Brain microvascular endothelial cell (primary cell): ENCODE results near the gene TNS3.

Source experiments
- DNase-seq: peaks from one replicate; pipeline ENCODE4 v3.0.0-alpha.2; 2020
- H3K27ac ChIP-seq: fragments of 250-450 bp; sonication (Bioruptor Pico); 2 replicates; pipeline ENCODE4 v1.5.1; 2020; ENCODE audit warnings: mild to moderate bottlenecking, moderate library complexity
- H3K27me3 ChIP-seq: fragments of 250-450 bp; sonication (Bioruptor Pico); replicated peaks from 2 replicates; pipeline ENCODE4 v1.5.1; 2020; ENCODE audit warnings: mild to moderate bottlenecking
- H3K36me3 ChIP-seq: fragments of 250-450 bp; sonication (Bioruptor Pico); replicated peaks from 2 replicates; pipeline ENCODE4 v1.5.1; 2020; ENCODE audit warnings: mild to moderate bottlenecking
- H3K4me3 ChIP-seq: 2 replicates; pipeline ENCODE4 v1.5.1; 2011; ENCODE audit warnings: low read depth, mild to moderate bottlenecking, control low read depth, low read length, moderate library complexity
- in situ Hi-C: cut with HindIII; loops from 2 replicates; pipeline ENCODE4 v1.10.0; 2017; ENCODE audit warnings: low sequenced_read_pairs, low pct_ligation_motif_present
- TF ChIP-seq, protein P1 (sequence below): IDR thresholded peaks from 2 replicates; pipeline ENCODE4 v1.5.1; 2011; ENCODE audit warnings: low read depth, mild to moderate bottlenecking, moderate library complexity, low read length, control low read depth, inconsistent platforms; ENCODE audit errors: missing control alignments

TNS3 gene

GRCh38 chr7:47314728-47315607 lies 266.9 kb downstream of the TNS3 start:
- Histone ChIP-seq H3K4me3 (peak overlapping the region; percentile 3), H3K27ac (peak overlapping the region; percentile 41), H3K36me3 (peaks cover 15% of the 10 kb centered on the region), H3K27me3 (no peaks in the 10 kb centered on the region)
- TF ChIP-seq, protein P1, sequence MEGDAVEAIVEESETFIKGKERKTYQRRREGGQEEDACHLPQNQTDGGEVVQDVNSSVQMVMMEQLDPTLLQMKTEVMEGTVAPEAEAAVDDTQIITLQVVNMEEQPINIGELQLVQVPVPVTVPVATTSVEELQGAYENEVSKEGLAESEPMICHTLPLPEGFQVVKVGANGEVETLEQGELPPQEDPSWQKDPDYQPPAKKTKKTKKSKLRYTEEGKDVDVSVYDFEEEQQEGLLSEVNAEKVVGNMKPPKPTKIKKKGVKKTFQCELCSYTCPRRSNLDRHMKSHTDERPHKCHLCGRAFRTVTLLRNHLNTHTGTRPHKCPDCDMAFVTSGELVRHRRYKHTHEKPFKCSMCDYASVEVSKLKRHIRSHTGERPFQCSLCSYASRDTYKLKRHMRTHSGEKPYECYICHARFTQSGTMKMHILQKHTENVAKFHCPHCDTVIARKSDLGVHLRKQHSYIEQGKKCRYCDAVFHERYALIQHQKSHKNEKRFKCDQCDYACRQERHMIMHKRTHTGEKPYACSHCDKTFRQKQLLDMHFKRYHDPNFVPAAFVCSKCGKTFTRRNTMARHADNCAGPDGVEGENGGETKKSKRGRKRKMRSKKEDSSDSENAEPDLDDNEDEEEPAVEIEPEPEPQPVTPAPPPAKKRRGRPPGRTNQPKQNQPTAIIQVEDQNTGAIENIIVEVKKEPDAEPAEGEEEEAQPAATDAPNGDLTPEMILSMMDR: no peak
- in situ Hi-C loops: no loop called here
- DNase-seq: peak; percentile 58

- H3K27me3 ChIP-seq: no peaks in the 10 kb centered on the region
- no peak for DNase-seq
- H3K27ac ChIP-seq: no peak overlapping the region
- TF ChIP-seq, protein P1: no peak
- peaks cover 8% of the 10 kb centered on the region for H3K36me3 ChIP-seq
- in situ Hi-C loops: no loop called here
- H3K4me3 ChIP-seq: no peak overlapping the region
These were observed 267.7 kb downstream of the TNS3 start for GRCh38 chr7:47314248-47314647.

GRCh38 chr7:47313564-47313963 lies 268.3 kb downstream of the TNS3 start:
- Histone ChIP-seq H3K27ac (no peak overlapping the region), H3K27me3 (no peaks in the 10 kb centered on the region), H3K4me3 (no peak overlapping the region), H3K36me3 (peaks cover 8% of the 10 kb centered on the region)
- in situ Hi-C loops: no loop called here
- DNase-seq: no peak
- TF ChIP-seq, protein P1: no peak

GRCh38 chr7:47311891-47312290 lies 270.0 kb downstream of the TNS3 start:
- TF ChIP-seq, protein P1: no peak
- peaks cover 3% of the 10 kb centered on the region for H3K36me3 ChIP-seq

GRCh38 chr7:47310020-47310419 lies 271.9 kb downstream of the TNS3 start:
- no peak overlapping the region for H3K27ac ChIP-seq
- no peak for DNase-seq
- H3K27me3 ChIP-seq: no peaks in the 10 kb centered on the region
- in situ Hi-C loops: no loop called here
- H3K36me3 ChIP-seq: peaks cover 3% of the 10 kb centered on the region
- TF ChIP-seq, protein P1: no peak
- no peak overlapping the region for H3K4me3 ChIP-seq

More at GRCh38 chr7:47311891-47312290, 270.0 kb downstream of the TNS3 start:
- Histone ChIP-seq H3K4me3 (no peak overlapping the region), H3K27ac (no peak overlapping the region), H3K27me3 (no peaks in the 10 kb centered on the region)
- in situ Hi-C loops: no loop called here
- DNase-seq: no peak
